Vagina (tissue), 2 donors: Measurements from ENCODE around the gene PDLIM1.

ENCODE experiments used
- POLR2A ChIP-seq, 2 donors: fragments of 450-650 bp; IDR thresholded peaks; one replicate each; pipeline ENCODE4 v1.6.1; 2017; ENCODE audit warnings: antibody characterized with exemption in 2 of 2, mild to moderate bottlenecking in 2 of 2, moderate library complexity in 2 of 2
- POLR2AphosphoS5 ChIP-seq, 2 donors: sonication (generic); formaldehyde crosslinking; IDR thresholded peaks; one replicate each; pipeline ENCODE4 v1.9.0; 2017; ENCODE audit warnings: antibody characterized with exemption in 2 of 2, mild to moderate bottlenecking in 2 of 2, low read depth in 1 of 2; ENCODE audit not compliant: insufficient read depth in 1 of 2
- TF ChIP-seq, protein P1 (sequence below), 3 experiments: fragments of 450-650 bp in 2 of 3; fragments of 200-600 bp in 1 of 3; sonication (generic) in 1 of 3; IDR thresholded peaks; one replicate each; pipeline ENCODE4 v1.5.1; 2017 to 2019; ENCODE audit warnings: antibody characterized with exemption in 3 of 3, mild to moderate bottlenecking in 2 of 3, moderate library complexity in 2 of 3

GRCh38 chr10:95193944-95194343 is 96.9 kb downstream of the PDLIM1 start, which contains the start of gene ACSM6:
- TF ChIP-seq POLR2A (IDR thresholded peaks at IDR 0.05) (no peak), POLR2AphosphoS5 (IDR thresholded peaks at IDR 0.05; ENCODE audit: insufficient read depth in 1 of 2, low read depth in 1 of 2) (no peak)
- TF ChIP-seq, protein P1, sequence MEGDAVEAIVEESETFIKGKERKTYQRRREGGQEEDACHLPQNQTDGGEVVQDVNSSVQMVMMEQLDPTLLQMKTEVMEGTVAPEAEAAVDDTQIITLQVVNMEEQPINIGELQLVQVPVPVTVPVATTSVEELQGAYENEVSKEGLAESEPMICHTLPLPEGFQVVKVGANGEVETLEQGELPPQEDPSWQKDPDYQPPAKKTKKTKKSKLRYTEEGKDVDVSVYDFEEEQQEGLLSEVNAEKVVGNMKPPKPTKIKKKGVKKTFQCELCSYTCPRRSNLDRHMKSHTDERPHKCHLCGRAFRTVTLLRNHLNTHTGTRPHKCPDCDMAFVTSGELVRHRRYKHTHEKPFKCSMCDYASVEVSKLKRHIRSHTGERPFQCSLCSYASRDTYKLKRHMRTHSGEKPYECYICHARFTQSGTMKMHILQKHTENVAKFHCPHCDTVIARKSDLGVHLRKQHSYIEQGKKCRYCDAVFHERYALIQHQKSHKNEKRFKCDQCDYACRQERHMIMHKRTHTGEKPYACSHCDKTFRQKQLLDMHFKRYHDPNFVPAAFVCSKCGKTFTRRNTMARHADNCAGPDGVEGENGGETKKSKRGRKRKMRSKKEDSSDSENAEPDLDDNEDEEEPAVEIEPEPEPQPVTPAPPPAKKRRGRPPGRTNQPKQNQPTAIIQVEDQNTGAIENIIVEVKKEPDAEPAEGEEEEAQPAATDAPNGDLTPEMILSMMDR (IDR thresholded peaks at IDR 0.05), result no peak
